Measurements from ENCODE around the gene VTI1A.

The VTI1A gene

GRCh38 chr10:112790921-112791320 lies 343.9 kb downstream of the VTI1A start:
- no peaks in the 10 kb centered on the region for H3K36me3 ChIP-seq (ENCODE audit: control insufficient read depth, insufficient read depth, low read length)
- H3K9me3 ChIP-seq (ENCODE audit: control insufficient read depth, low read length): no peaks in the 10 kb centered on the region
- DNase-seq: no peak
- H3K4me1 ChIP-seq (ENCODE audit: control insufficient read depth, insufficient read depth, low read length, poor library complexity, severe bottlenecking): no peaks in the 10 kb centered on the region
- H3K4me3 ChIP-seq (ENCODE audit: insufficient read depth, low read depth, low read length, poor library complexity, severe bottlenecking): no peak overlapping the region
- no peak overlapping the region for H3K27ac ChIP-seq (ENCODE audit: insufficient read depth, low read length, poor library complexity, severe bottlenecking)
- H3K27me3 ChIP-seq (replicated peaks; ENCODE audit: control insufficient read depth, insufficient read depth, low read length, poor library complexity, severe bottlenecking): no peaks in the 10 kb centered on the region

GRCh38 chr10:112791447-112791846 lies 344.4 kb downstream of the VTI1A start:
- Histone ChIP-seq H3K36me3 (ENCODE audit: control insufficient read depth, insufficient read depth, low read length) (no peaks in the 10 kb centered on the region), H3K27me3 (replicated peaks; ENCODE audit: control insufficient read depth, insufficient read depth, low read length, poor library complexity, severe bottlenecking) (no peaks in the 10 kb centered on the region), H3K27ac (ENCODE audit: insufficient read depth, low read length, poor library complexity, severe bottlenecking) (no peak overlapping the region), H3K4me1 (ENCODE audit: control insufficient read depth, insufficient read depth, low read length, poor library complexity, severe bottlenecking) (no peaks in the 10 kb centered on the region), H3K4me3 (ENCODE audit: insufficient read depth, low read depth, low read length, poor library complexity, severe bottlenecking) (no peak overlapping the region), H3K9me3 (ENCODE audit: control insufficient read depth, low read length) (no peaks in the 10 kb centered on the region)
- DNase-seq: no peak

GRCh38 chr10:112792487-112793201 lies 345.6 kb downstream of the VTI1A start:
- Histone ChIP-seq H3K9me3 (ENCODE audit: control insufficient read depth, low read length) (no peaks in the 10 kb centered on the region), H3K4me1 (ENCODE audit: control insufficient read depth, insufficient read depth, low read length, poor library complexity, severe bottlenecking) (no peaks in the 10 kb centered on the region), H3K27ac (ENCODE audit: insufficient read depth, low read length, poor library complexity, severe bottlenecking) (no peak overlapping the region), H3K27me3 (replicated peaks; ENCODE audit: control insufficient read depth, insufficient read depth, low read length, poor library complexity, severe bottlenecking) (no peaks in the 10 kb centered on the region), H3K4me3 (ENCODE audit: insufficient read depth, low read depth, low read length, poor library complexity, severe bottlenecking) (no peak overlapping the region), H3K36me3 (ENCODE audit: control insufficient read depth, insufficient read depth, low read length) (no peaks in the 10 kb centered on the region)
- no peak for DNase-seq

GRCh38 chr10:112793202-112793921 lies 346.3 kb downstream of the VTI1A start:
- Histone ChIP-seq H3K27me3 (replicated peaks; ENCODE audit: control insufficient read depth, insufficient read depth, low read length, poor library complexity, severe bottlenecking) (no peaks in the 10 kb centered on the region), H3K27ac (ENCODE audit: insufficient read depth, low read length, poor library complexity, severe bottlenecking) (no peak overlapping the region), H3K9me3 (ENCODE audit: control insufficient read depth, low read length) (no peaks in the 10 kb centered on the region), H3K4me1 (ENCODE audit: control insufficient read depth, insufficient read depth, low read length, poor library complexity, severe bottlenecking) (no peaks in the 10 kb centered on the region), H3K36me3 (ENCODE audit: control insufficient read depth, insufficient read depth, low read length) (no peaks in the 10 kb centered on the region), H3K4me3 (ENCODE audit: insufficient read depth, low read depth, low read length, poor library complexity, severe bottlenecking) (no peak overlapping the region)
- DNase-seq: no peak

- no peak for DNase-seq
- Histone ChIP-seq H3K4me3 (ENCODE audit: insufficient read depth, low read depth, low read length, poor library complexity, severe bottlenecking) (no peak overlapping the region), H3K4me1 (ENCODE audit: control insufficient read depth, insufficient read depth, low read length, poor library complexity, severe bottlenecking) (no peaks in the 10 kb centered on the region), H3K9me3 (ENCODE audit: control insufficient read depth, low read length) (no peaks in the 10 kb centered on the region), H3K36me3 (ENCODE audit: control insufficient read depth, insufficient read depth, low read length) (no peaks in the 10 kb centered on the region), H3K27ac (ENCODE audit: insufficient read depth, low read length, poor library complexity, severe bottlenecking) (no peak overlapping the region), H3K27me3 (replicated peaks; ENCODE audit: control insufficient read depth, insufficient read depth, low read length, poor library complexity, severe bottlenecking) (no peaks in the 10 kb centered on the region)
Measured at GRCh38 chr10:112794201-112794600, 347.2 kb downstream of the VTI1A start.

DNA sequence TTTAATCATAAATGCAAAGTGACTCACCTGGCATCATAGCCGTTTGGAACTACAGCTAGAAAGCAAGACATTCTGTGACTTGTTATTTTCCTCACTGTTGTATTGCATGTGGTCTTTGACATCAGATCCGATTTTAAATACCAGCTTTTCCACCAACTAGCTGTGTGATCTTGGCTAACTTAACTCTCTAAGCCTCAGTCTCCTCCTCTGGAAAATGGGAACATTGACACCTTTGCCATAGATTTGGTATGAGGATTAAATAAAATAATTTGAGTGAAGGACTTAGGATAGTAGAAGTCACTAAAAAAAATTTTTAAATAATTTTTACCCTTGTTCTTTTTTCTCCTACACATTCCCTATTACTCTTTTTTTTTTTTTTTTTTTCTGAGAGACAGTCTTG lies 348.1 kb downstream of the VTI1A start:
- H3K4me1 ChIP-seq (ENCODE audit: control insufficient read depth, insufficient read depth, low read length, poor library complexity, severe bottlenecking): no peaks in the 10 kb centered on the region
- no peak overlapping the region for H3K27ac ChIP-seq (ENCODE audit: insufficient read depth, low read length, poor library complexity, severe bottlenecking)
- H3K27me3 ChIP-seq (replicated peaks; ENCODE audit: control insufficient read depth, insufficient read depth, low read length, poor library complexity, severe bottlenecking): no peaks in the 10 kb centered on the region
- no peak for DNase-seq
- no peaks in the 10 kb centered on the region for H3K9me3 ChIP-seq (ENCODE audit: control insufficient read depth, low read length)
- no peaks in the 10 kb centered on the region for H3K36me3 ChIP-seq (ENCODE audit: control insufficient read depth, insufficient read depth, low read length)
- H3K4me3 ChIP-seq (ENCODE audit: insufficient read depth, low read depth, low read length, poor library complexity, severe bottlenecking): no peak overlapping the region

DNA sequence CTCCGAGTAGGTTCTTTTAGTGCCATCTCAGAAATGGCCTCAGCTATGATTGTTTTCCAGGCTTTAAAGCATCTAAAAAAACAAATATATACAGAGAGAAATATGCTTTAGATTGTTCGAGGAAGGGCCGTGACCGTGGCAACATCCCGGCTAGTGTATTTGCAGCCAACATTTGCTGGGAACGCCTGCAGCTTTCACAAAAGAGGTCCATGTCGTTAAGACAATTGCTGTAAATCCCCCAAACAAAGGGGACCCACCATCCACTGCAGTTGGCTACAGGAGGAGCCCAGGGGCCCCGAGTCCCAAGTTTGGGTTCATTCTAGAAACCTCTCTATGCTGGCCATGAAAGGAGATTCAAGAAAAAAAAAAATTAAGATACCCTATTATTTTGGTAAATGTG lies 350.2 kb downstream of the VTI1A start:
- H3K36me3 ChIP-seq (ENCODE audit: control insufficient read depth, insufficient read depth, low read length): no peaks in the 10 kb centered on the region
- DNase-seq: no peak
- no peaks in the 10 kb centered on the region for H3K9me3 ChIP-seq (ENCODE audit: control insufficient read depth, low read length)
- no peak overlapping the region for H3K4me3 ChIP-seq (ENCODE audit: insufficient read depth, low read depth, low read length, poor library complexity, severe bottlenecking)
- H3K27me3 ChIP-seq (replicated peaks; ENCODE audit: control insufficient read depth, insufficient read depth, low read length, poor library complexity, severe bottlenecking): no peaks in the 10 kb centered on the region
- H3K4me1 ChIP-seq (ENCODE audit: control insufficient read depth, insufficient read depth, low read length, poor library complexity, severe bottlenecking): no peaks in the 10 kb centered on the region
- no peak overlapping the region for H3K27ac ChIP-seq (ENCODE audit: insufficient read depth, low read length, poor library complexity, severe bottlenecking)

DNA sequence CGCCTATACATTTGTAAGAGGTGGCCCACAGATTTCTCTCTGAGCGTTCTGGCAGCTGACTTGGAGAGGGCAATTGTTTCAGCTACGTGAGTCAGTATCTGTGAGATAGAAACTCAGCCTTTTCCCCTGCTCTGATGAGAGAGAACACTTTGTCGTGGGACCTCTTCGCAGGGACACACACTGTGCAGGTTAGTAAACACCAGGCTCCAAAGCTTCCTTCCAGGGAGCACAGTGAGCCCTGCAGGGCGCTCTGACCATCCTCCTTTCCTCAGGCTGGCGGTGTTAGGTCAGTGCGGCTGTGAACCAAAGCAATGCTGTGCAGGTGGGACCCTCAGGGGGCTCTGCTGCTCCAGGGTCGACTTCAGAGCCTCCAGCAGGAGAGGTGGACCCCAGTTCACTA lies 350.8 kb downstream of the VTI1A start:
- Histone ChIP-seq H3K9me3 (ENCODE audit: control insufficient read depth, low read length) (no peaks in the 10 kb centered on the region), H3K36me3 (ENCODE audit: control insufficient read depth, insufficient read depth, low read length) (no peaks in the 10 kb centered on the region)
- DNase-seq: no peak

DNA sequence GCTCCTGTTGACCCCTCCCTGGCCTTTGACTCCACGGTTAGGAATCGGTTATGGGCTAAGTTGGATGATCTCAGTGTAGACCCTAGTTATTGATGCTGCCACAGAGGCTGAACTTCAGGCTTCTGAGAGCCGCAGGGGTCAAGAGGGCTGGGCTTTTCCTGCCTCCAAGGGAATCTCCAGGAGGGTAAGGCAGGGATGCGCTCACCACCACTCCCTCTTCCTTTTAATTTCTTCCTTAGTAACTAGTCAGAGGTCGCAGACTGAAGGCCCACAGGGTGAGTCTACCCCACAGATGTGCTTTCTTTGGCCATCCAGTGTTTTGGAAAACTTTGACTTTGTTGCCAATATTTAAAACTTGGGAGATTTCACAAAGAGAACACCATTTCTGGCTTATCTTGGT lies 352.0 kb downstream of the VTI1A start:
- Histone ChIP-seq H3K27ac (ENCODE audit: insufficient read depth, low read length, poor library complexity, severe bottlenecking) (no peak overlapping the region), H3K4me1 (ENCODE audit: control insufficient read depth, insufficient read depth, low read length, poor library complexity, severe bottlenecking) (no peaks in the 10 kb centered on the region), H3K27me3 (replicated peaks; ENCODE audit: control insufficient read depth, insufficient read depth, low read length, poor library complexity, severe bottlenecking) (no peaks in the 10 kb centered on the region), H3K4me3 (ENCODE audit: insufficient read depth, low read depth, low read length, poor library complexity, severe bottlenecking) (no peak overlapping the region), H3K36me3 (ENCODE audit: control insufficient read depth, insufficient read depth, low read length) (no peaks in the 10 kb centered on the region), H3K9me3 (ENCODE audit: control insufficient read depth, low read length) (no peaks in the 10 kb centered on the region)
- no peak for DNase-seq

More for the DNA sequence above, 350.8 kb downstream of the VTI1A start:
- Histone ChIP-seq H3K27me3 (replicated peaks; ENCODE audit: control insufficient read depth, insufficient read depth, low read length, poor library complexity, severe bottlenecking) (no peaks in the 10 kb centered on the region), H3K4me3 (ENCODE audit: insufficient read depth, low read depth, low read length, poor library complexity, severe bottlenecking) (no peak overlapping the region), H3K4me1 (ENCODE audit: control insufficient read depth, insufficient read depth, low read length, poor library complexity, severe bottlenecking) (no peaks in the 10 kb centered on the region), H3K27ac (ENCODE audit: insufficient read depth, low read length, poor library complexity, severe bottlenecking) (no peak overlapping the region)

- DNase-seq: no peak
- H3K27ac ChIP-seq (ENCODE audit: insufficient read depth, low read length, poor library complexity, severe bottlenecking): no peak overlapping the region
Measured at GRCh38 chr10:112799726-112800510, 352.9 kb downstream of the VTI1A start.

More at GRCh38 chr10:112799726-112800510, 352.9 kb downstream of the VTI1A start:
- Histone ChIP-seq H3K27me3 (replicated peaks; ENCODE audit: control insufficient read depth, insufficient read depth, low read length, poor library complexity, severe bottlenecking) (no peaks in the 10 kb centered on the region), H3K9me3 (ENCODE audit: control insufficient read depth, low read length) (no peaks in the 10 kb centered on the region), H3K4me3 (ENCODE audit: insufficient read depth, low read depth, low read length, poor library complexity, severe bottlenecking) (no peak overlapping the region), H3K36me3 (ENCODE audit: control insufficient read depth, insufficient read depth, low read length) (no peaks in the 10 kb centered on the region), H3K4me1 (ENCODE audit: control insufficient read depth, insufficient read depth, low read length, poor library complexity, severe bottlenecking) (no peaks in the 10 kb centered on the region)

Data from effector memory CD4-positive, alpha-beta T cell (primary cell).